ENCODE data around the gene CCDC85A.

GRCh38 chr2:56170504-56170903 is 13.3 kb upstream of the CCDC85A start:
- TF ChIP-seq CTCF (conservative IDR thresholded peaks at IDR 0.05; ENCODE audit: low read length) (no peak), EZH2phosphoT487 (IDR thresholded peaks at IDR 0.05; ENCODE audit: borderline replicate concordance) (no peak)
